Activated CD8-positive, alpha-beta memory T cell treated with anti-CD3 and anti-CD28 coated beads, Interleukin-2, amount 50 U/mL, for 24 hours (primary cell): ENCODE data around the gene GRIA3.
"Not testable (repeated sequence)": the region's sequence is repeated elsewhere in the genome, so short reads cannot be mapped to it uniquely, and the experiment has no call there.

Source experiments
- DNase-seq: peaks from one replicate; pipeline ENCODE4 v3.0.0-alpha.2; 2020; ENCODE audit errors: extremely low read depth

GRIA3 gene

DNA sequence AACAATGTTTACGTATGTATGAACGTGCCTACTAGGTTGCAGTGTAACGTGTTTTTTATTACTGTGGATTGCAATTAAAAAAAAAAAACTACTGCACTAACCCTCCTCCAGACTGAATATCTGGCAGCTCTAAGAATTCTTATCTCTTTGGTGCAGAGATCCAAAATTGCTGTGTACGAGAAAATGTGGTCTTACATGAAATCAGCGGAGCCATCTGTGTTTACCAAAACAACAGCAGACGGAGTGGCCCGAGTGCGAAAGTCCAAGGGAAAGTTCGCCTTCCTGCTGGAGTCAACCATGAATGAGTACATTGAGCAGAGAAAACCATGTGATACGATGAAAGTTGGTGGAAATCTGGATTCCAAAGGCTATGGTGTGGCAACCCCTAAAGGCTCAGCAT, 280.6 kb downstream of the GRIA3 start:
- DNase-seq: no peak

DNA sequence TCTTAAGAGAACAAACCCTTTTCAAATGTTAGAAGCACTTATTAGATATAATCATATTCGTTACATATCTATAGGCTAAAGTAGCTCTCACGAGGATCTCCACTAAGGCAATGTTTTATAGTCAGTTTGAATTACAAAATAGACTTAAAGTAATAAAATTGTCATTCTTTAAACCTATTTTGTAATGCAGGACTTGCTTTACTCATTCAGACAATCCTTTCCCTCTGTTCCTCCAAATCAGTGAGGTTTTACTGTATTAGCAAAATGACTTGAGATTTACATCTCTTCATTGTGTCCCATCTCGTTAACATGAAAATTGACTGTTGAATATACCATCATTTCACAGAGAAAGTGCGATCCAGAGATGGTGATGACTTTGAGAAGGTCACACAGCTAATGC, 284.4 kb downstream of the GRIA3 start:
- DNase-seq: no peak

DNA sequence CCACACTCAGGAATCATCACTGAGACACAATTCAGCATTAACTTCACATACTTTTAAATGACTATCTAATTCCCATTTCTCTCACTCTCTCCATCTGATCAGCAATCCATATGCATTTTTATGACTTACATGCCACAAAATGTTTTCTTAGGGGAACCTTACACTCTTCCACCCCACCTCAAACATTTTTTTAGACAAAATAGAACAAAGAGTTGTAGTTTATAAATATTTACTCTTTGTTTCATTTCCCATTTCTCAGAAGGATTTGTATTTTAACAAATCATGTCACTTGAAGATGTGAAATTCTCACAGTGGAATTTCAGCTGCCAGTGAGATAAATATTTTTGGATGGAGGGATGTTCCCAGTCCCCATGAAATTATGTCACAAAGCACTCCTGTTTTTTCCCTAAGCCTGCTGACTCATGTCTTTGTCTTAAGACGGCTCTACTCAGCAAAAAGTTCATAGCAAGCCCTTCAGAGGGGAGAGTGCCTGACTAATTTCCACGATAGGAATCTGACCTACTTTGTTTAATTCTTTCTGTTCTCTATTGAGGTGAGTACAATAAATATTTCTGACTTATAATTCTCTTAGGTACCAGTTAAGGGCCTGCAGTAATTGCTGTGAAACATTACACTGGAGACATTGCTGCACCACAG, 291.1 kb downstream of the GRIA3 start:
- DNase-seq: no peak

DNA sequence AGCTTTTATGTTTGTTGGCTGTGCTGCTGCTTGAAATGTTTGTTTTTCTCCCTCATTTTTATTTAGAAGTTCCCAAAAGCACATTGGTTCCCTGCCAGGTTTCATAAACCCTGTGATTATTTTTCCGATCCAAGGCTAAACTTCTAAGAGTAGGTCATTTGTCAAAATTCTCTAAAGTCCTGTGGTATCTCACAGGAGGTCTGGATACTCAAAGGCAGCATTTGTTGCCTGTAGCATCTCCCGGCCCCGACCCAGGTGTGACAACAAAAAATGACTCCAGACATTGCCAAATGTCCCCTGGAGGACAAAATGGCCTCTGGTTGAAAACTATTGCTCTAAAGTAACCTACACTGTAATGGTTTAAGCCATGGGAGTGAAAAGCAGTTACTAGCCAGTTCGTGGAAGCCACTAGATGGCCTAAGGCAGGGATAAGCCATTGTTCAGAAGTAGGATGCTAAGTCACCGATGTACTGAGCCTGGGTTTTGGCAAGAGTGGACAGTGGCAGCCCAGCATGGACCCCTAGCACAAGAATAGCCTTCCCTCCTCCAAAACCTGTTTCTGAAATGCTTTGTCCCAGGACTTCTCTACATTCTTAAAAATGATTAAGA, 292.6 kb downstream of the GRIA3 start:
- DNase-seq: no peak

DNA sequence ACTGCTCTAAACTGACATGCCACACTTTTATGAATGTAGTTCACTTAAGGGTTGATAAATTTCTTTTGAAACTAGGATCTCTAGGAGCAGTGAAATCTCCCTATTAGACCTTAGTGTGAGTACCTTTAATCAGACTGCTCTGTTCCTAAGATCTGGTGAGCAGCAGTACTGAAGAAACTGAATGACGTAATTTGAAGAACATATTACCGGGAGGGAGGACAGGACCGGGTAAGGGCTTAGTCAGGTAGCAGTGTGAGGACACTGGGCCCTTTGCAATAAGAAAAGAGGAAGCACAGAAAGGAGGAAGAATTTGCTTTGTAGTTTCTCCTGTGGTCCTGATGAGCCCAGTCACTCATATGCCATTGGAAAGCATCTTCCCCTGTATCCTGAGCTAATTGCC, 293.6 kb downstream of the GRIA3 start:
- no peak for DNase-seq

DNA sequence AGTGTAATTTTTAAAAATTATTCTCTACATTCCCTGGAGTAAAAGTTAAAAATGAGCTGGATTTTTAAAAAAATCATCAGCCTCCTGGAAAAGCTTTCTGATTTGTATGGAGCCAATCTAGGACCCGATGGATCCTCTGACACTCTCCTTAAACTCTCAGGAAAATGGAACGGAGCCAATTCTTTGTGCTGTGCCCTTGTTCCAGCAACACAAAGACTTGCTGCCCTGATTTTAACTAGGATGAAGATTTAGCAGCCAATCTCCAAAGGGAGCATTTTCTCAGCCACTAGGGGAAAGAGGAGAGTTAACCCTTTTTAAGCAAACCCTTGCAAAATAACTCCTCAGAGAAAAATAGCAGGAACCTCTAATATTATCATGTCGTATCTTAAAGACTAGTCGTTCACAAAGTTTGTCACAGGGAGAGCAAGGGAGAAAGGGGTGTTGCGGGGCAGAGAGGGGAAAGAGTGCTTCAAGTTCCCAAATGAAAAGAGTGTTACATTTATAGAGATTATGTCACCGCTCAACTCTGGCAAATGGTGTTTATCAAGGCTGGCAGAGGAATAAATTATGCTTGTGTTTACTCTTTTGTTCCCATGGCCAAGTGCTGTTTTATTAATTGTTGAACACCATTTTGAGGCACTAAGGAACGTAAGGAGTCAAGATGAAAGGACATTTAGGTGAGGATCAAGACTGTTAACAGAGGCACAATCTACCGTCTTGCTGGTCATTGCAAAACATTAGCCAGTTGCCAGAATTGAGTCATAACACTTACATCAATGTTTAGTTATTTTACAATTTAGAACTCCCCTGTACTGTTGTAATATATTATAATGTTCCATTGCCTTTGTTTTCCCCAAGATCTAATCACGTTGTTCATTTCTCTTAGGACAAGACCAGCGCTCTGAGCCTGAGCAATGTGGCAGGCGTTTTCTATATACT, 298.1 kb downstream of the GRIA3 start:
- no peak for DNase-seq

DNA sequence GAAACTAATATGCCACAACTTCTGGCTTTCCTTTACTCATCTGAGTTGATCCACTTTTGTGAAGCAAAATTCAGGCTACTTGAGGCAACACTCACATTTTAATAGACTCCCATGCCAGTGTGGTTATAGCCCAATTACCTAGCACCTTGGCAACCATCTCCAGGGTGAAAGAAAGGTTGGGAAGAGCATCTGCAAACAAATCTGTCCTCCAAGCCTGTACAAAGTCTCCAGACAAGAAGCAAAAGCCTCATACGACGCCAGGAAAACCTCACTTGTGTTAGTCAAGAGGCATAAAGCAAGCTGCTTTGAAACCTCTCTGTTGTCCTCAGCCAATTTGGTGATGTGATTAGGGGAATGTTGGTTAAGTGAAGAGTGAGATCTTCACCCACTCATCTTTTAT, 302.2 kb downstream of the GRIA3 start:
- no peak for DNase-seq

DNA sequence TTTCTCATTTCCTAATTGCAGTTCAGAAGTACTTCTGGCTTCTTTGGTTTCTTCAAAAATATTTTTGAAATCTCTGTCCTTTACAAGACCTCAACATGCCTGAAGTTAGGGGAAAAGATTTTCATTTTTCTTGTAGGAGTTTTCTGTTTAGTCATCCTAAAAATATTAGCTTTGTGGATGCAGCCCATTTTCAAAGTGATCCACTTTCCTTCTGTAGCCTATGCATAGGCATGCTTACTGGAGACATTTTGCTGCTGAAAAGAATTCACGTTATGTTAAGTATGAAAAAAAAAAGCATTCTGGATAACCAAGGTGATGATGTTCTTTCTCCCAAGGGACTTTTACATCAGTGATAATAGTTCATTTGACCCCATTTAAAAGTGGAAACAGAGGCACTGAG, 303.2 kb downstream of the GRIA3 start:
- no peak for DNase-seq

DNA sequence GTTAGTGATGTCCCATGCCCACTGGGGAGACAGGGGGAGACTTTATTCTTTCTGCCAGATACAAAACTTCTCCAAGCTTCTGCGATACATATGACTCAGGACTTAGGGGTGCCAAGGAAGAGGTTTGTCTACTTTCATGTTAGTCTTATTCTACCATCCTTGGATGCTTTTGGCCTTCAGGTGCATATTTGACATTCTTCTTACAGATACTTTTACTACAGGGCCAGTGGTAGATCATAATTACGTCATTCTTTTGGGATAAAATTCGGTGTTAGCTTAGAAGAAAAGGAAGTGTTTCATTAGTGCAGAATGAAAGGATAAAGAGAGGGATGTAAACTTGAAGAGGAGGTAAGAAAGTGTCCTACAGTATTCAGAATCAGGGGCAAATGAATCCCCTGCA, 303.6 kb downstream of the GRIA3 start:
- DNase-seq: no peak

DNA sequence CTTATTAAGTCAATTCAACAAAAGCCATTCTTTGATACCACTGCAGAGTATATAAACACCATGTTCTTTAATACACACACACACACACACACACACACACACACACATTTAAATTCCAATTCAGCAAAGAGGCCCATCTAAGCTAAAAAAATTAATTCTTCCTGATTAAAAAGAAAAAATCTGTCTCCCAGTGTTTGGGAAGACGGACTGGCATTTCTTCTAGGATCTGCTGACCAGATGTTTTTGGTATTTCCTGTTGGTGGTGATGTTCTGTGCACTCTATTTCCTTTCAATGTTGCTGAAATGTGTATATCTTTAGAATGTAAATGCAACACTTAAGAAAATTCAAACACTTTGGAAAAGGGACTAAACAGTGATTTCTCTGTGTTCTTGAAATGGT, 304.9 kb downstream of the GRIA3 start:
- no peak for DNase-seq

DNA sequence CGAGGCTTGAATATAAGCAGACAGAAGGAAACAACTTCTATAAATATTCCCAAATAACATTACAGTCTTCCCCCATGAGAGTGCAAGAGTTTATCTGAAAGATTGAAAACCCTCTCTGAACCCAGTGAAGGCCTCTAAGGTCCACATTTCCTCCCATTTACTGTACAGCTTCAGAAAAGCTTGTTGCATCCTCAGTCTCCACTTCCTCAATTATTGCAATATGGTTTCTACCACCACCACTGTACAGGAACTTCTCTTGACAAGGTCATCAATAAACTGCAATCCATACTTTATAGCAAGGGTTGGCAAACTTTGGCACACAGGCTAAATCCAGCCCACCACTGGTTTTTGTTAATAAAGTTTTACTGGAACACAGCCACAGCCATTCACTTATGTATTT, 309.8 kb downstream of the GRIA3 start:
- no peak for DNase-seq

DNA sequence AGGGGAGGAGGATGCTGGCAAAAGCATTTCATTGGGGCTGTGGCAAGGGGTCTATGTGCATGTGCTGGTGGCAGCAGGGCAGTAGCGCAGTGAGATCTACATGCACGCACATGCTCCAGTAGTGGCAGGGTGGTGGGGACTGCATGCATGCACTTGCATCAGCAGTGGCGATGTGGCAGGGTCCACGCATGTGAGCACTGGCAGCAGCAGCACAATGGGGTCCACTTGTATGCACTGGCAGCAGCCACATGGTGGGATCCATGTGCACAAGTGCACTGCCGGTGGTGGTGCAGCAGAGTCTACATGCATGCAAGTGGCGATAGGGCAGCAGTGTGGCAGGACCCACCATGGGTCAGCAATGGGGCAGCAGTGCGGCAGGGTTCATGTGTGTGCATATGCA, 315.7 kb downstream of the GRIA3 start:
- DNase-seq: no peak

DNA sequence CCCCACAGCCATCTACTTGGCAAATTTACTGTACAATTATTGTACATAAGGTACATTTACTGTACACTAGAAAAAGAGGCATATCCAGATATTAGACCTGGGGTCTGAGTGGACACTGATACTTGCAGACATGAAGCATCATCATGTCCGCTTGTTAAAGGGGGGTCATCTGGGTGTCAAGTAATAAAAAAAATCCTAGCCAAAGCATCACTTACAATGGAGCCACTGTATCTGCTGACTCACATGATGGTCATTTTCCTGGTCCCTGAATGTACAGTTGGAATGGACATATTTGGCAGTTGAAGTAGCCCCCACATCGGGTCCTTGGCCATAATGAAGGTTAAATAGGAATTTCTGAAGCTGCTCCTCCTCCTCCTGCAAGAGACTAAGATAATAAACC, 320.0 kb downstream of the GRIA3 start:
- no peak for DNase-seq

DNA sequence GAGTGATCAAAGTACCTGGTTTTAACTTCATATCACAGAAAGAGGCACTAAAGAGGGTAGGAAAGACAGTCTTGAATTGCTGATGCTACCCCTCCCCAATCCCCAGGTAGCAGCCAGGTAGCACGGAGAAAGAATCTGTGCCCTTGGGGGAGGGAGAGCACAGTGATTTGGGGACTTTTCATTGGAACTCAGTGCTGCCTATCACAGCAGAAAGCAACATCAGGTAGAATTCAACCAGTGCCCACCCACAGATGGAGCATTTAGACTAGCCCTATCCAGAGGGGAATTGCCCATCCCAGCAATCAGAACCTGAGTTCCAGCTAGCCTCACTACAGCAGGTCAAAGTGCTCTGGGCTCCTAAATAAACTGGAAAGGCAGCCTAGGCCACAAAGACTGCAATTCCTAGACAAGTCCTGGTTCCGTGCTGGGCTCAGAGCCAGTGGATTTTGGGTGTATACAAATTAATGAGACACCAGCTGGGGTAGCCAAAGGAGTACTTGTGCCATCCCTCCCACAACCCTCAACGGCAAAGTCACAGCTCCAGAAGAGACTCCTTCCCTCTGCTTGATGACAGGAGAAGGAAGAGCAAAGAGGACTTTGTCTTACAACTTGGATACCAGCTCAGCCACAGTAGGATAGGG, 320.7 kb downstream of the GRIA3 start:
- DNase-seq: no peak

DNA sequence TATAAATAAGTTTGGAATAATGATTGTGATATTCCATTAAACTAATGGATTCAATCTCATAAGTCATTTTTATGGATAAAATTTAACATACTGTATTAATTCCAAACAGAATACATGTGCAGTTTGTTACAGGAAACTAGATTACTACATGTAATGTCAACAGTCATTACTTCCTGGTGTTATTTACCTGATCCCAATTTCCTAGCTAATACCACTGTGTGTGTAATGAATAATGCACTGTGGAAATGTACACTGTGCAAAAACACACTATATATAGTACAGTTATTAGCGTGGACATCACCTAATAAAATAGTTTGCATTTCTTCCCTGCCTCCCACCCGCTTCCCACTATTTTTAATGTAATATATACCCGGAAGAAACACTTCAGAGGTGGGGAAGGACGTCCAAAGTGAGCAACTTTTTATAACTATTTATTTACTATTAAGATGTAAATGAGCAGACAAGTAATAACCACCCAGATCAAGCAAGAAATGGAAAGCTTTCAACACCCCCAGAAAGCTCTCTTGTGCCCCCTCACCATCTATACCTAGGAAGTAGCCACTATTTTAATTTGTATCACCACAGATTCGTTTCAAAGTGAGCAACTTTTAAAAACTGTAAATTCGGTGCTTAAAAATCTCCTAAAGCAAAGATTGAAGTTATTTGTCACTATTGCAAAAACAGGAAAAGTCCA, 329.7 kb downstream of the GRIA3 start:
- no peak for DNase-seq

DNA sequence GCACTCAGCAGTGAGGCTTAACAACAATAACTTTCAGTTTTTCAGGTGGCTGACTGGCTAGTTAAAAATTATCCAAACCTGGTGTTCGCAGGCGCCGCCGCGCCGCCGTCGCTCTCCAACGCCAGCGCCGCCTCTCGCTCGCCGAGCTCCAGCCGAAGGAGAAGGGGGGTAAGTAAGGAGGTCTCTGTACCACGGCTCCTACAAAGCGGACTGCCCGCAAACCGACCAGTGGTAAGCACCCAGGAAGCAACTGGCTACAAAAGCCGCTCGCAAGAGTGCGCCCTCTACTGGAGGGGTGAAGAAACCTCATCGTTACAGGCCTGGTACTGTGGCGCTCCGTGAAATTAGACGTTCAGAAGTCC, 330.2 kb downstream of the GRIA3 start:
- DNase-seq: not testable (repeated sequence)

DNA sequence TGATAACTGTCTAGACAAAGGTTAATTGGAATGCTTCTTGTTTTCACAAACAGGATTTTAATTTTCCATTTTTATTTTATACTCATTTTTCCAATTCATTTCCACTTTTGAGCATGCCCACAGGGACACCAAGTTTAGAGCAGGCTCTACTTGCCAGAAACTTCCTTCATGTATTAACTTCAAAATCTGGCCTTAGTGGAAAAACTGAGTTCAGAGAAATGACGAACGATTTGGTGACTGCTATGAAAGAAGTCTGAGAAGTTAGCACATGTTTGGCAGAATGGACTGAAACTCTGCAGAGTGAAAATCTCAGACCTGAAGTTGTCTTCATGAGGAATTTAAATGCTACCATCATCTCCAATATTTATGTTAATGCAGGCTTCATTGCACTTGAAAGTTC, 334.7 kb downstream of the GRIA3 start:
- DNase-seq: no peak

DNA sequence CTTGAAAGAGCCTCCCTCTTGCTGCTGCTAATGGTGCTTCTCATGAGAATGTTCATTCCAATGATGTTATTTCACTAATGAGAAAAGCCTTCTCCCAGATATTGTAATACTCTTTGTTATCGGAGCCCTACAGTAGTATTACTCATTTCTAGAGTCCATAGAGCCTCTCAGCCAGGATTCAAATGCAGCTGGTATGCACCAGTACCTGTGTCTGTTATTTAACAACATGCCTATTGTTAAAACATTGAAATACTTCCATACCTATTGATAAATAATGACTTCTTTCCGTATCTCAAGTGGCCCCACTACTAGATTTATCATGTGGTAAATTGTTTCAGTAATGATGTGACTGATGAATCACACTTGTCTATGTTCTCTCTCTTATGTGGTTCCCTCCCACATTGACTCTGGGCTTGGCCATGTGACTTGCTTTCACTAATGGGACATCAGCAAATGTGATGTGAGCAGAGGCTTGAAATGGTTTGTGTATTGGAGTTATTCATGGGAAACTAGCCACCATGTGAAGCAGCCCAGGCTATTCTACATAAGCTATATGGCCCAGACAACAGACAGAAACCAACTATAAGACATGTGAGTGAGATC, 341.1 kb downstream of the GRIA3 start:
- no peak for DNase-seq

DNA sequence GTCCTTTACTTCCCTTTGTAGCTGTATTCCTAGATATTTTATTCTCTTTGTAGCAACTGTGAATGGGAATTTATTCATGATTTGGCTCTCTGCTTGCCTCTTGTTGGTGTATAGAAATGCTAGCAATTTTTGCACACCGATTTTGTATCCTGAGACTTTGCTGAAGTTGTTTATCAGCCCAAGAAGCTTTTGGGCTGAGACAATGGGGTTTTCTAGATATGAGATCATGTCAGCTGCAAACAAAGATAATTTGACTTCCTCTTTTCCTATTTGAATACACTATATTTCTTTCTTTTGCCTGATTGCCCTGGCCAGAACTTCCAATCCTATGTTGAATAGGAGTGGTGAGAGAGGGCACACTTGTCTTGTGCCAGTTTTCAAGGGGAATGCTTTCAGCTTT, 346.6 kb downstream of the GRIA3 start:
- not testable (repeated sequence) for DNase-seq
